Measurements from ENCODE around the gene NECAB3.
A peak's percentile ranks its signal among the peaks of the same experiment; 100 is the strongest.
"Not testable (repeated sequence)": the region's sequence is repeated elsewhere in the genome, so short reads cannot be mapped to it uniquely, and the experiment has no call there.

NECAB3 gene, protein sequence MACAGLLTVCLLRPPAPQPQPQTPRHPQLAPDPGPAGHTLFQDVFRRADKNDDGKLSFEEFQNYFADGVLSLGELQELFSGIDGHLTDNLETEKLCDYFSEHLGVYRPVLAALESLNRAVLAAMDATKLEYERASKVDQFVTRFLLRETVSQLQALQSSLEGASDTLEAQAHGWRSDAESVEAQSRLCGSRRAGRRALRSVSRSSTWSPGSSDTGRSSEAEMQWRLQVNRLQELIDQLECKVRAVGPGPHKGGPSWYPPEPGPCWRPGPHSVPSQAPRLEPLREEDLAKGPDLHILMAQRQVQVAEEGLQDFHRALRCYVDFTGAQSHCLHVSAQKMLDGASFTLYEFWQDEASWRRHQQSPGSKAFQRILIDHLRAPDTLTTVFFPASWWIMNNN
- total RNA-seq, result 16.8 to 32.4 (median 24.0) reads per million in 4 experiments

DNA sequence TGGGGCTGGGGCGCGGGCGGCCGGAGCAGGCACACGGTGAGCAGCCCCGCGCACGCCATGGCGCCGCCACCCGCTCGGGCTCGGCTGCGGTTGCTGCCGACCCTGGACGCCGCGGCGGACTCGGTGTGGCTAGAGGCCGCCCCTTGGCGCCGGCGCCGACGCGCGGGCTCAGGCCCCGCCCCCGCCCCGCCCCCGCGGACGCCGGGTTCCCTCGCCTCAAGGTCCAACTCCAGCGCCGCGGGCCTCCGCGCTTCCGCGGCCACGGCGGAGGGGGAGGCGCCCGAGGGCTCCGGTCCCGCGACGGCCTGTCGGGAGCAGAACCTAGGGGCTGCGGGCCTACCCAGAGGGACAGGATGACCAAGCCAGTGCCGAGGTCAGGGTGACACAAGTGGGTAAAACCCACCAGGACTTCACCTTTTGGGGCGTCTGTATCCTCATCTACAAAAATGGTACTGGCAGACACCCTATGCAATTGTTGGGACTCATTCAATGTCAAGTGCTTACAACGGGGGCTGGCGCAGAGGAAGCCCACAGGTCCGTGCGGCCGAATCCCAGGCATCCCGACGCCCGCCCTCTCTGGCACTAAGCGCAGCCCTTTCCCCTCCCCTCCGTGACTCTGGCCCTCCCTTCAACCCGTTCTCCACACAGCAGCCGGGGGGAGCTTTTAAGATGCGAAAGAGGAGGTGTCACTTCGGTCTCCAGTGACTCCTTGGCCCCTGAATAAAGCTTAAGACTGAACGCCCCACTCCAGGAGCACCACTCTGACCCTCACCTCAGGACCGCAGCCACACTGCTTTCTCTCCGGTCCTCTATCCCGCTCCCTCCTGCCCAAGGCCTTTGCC is at the start of gene NECAB3:
NECAB3 (minus strand) TSS at position 135 of the 842 bp plus-strand sequence; CDS start at position 59, 76 bp downstream.
- DNase-seq, result peak; percentile 24

DNA sequence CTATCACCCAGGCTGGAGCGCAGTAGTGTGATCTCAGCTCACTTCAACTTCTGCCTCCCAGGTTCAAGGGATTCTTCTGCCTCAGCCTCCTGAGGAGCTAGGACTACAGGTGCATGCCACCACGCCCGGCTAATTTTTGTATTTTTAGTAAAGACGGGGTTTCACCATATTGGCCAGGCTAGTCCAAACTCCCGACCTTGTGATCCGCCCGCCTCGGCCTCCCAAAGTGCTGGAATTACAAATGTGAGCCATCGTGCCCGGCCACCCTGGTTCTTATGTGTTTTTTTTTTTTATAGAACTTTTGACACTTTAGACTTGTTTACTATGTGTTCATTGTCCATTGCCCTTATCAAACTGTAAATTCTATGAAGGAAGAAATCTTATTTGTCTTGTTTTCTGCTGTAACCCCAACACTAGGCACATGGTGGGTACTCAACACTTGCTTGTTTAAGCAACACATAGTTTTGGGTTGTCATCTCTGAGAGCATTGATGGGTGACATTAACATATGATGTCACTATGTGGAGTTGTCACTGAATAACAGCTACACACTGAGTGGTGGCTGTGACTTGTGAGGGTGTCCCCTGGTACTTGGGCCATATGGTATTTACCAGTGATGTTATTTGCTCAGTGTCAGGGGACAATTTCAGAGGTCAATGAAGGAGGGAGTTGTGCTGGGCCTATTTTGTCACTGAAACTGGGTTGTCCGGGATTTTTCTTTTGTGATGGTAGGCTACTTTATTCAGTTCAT is 47.3 kb upstream of the NECAB3 start:
- DNase-seq, result no peak

DNA sequence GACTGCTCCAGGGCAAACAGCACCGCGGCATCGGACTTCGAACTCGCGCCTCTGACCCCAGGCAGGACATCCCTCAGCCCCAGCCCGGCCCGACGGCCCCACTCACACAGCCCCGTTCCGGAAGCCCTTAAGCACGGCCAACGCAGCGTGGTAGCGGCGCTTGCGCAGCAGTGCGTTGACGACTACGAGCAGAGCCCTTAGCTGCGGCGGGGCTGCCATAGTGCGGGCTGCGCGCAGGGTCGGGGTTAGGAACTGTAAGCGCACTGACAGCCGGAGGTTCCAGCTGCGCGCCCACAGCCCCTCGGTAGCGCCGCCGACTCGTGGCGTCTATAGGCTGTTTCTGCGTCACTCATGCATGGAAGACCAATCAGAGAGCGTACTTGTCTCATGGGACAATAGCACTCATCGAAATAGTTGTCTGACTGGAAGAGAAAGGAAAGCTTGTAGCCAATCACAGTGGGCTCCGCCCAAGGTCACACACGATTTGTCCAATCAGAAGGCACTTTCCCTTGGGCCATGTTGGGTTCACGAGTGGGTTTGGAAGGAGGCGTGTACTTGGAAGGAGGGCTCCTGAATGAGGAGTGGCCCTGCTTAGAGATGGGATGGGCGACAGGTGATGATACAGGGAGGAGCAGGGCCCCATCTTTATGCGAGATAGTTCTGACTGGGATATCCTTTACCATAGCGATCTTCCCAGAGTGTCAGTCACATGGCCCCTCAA is 45.9 kb upstream of the NECAB3 start, which contains the start of gene PXMP4:
PXMP4 (minus strand) TSS at position 322 of the 721 bp plus-strand sequence; CDS start at position 219, 103 bp downstream.
- peak; percentile 84 for DNase-seq

DNA sequence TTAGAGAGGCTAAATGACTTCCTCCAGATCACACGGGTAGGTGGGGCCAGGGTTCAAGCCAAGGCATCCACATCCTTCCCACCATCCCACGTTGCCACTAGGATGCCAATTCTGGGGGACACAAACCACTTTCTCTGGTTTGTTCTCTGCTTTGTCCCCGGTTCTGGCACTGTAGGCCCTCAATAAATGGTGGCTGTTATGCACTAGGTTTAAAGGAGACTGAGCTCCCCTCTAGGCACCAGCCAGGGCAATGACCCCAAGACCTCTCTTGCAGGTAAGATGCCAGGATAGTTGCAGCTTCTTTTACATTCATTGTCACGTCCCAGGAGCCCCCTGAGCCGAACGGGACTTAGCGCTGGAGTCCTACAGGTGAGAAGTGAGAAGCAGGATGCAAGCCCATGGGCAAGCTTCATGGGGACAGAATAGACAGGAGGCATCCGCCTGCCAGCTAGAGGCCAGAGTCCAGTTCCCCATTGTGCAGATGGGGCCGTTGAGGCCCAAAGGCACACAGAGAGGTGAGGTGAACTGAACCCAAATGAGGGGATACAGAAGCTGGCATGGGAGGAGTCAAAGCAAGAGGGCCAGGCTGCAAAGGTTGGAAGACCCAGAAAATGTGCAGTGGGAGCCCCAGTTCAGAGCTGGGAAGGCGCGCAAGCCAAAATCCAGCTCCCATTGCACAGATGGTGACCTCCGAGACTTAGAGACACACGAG is 45.2 kb upstream of the NECAB3 start:
- DNase-seq, result no peak

DNA sequence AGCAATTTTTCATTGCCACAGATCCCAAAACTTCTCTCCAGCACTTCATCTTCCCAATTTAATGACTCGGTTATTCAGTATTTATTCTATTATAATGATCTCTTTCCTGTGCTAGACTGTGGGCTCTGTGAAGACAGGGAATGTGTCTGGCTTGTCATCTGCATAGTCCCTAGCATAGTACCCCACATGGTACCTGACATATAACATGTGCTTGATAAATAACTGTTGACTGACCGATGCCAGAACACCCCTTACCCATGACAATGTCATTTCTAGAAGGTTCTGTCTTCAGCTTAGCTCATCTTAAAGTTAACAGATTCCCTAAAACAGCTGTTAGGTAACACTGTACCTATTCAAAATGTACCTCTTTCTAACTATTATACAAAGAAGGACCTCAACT is 42.3 kb upstream of the NECAB3 start:
- no peak for DNase-seq

DNA sequence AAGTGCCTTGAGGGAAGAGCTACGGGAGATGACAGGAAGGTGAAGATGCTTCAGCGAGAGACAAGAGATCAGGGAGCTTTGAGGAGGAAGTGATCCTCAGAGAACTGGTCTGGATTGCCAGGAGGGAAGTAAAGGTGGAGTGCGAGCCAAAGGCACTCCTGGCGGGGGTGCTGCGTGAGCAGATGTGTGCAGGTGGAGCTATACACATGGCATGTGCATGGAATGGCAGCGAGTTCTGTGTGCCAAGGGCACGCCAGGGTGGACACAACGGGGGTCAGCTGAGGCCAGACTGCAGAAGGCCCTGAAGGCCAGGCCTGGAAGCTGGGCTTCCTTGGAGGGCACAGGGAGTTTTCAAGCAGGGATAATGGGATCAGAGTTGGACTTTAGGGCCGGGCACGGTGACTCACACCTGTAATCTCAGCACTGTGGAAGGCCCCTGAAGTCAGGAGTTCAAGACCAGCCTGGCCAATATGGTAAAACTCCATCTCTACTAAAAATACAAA is 39.7 kb upstream of the NECAB3 start:
- no peak for DNase-seq

DNA sequence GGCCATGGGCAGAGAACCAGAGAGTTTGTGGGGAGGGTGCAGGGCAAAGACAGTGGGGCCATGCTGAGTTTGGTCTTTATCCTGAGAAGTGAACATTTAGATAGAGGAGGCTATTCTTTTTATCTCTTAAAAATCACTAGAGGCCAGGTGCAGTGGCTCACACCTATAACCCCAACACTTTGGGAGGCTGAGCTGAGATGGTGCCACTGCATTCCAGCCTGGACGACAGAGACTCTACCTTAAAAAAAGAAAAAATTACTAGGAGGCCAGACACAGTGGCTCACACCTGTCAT is 37.2 kb upstream of the NECAB3 start:
- DNase-seq, result no peak

DNA sequence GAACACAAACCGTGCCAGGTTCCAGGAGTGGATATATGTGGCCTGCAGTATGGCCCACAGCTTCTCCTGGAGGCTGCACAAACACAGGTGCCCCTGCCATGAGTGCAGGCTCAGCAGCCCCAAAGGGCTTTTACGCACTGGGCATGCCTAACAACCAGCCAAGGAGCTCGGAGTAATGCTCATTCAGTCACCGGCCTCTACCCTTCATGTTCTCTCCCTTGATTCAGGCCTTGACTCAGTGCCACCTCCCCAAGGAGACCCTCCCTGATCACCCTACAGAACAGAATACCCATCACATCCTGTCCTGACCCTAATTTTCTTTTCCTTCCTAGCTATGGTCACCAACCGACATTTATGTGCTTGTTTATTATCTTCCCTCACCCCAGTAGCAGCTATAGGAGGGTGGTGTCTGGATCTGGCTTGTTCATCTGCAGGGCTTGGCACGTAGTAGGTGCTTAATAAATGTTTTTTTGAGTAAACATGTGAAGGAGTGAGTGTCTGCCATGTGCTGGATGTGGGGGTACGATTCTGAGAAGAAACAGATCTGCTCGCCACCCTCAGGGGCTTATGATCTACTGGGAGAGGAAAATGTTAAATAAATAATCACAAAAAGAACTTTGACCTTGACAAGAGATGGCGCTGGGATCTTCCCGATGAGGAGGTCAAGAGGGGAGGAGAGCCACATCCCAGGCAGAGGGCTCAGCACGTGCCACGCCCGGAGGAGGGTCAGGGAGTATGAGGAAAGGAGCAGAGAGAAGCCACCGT is 36.6 kb upstream of the NECAB3 start:
- DNase-seq, result no peak

DNA sequence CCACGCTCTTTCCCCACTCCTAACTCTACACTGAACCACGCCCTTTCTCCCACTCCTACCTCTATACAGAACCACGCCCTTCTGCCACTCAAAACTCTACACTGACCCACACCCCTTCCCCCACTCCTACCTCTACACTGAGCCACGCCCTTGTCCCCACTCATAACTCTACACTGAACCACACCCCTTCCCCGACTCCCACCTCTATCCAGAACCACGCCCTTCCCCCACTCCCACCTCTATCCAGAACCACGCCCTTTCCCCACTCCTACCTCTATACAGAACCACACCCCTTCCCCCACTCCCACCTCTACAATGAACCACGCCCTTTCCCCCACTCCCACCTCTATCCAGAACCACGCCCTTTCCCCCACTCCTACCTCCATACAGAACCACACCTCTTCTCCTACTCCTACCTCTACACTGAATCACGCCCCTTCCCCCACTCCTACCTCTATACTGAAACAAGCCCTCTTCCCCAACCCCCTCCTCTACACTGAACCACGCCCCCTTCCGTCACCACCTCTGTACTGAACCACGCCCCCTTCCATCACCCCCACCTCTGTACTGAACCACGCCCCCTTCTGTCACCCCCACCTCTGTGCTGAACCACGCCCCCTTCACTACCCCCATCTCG is 35.8 kb upstream of the NECAB3 start:
- no peak for DNase-seq

DNA sequence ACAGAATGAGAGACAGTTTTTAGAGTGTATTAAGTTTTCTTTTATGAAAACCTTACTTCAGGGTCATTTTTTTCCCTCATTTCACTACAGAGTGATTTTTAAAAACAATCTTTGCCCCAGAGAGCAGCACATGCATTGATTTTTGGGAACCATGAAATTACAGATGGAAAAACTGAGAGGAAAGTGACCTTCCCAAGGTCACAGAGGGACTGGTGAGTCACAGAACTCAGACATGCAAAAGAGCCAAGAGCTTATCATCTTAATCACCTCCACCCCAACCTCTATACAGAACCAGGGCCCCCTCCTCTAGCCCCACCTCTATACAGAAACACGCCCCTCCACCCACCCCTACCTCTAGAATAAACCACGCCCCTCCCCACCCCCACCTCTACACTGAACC is 35.2 kb upstream of the NECAB3 start:
- no peak for DNase-seq

DNA sequence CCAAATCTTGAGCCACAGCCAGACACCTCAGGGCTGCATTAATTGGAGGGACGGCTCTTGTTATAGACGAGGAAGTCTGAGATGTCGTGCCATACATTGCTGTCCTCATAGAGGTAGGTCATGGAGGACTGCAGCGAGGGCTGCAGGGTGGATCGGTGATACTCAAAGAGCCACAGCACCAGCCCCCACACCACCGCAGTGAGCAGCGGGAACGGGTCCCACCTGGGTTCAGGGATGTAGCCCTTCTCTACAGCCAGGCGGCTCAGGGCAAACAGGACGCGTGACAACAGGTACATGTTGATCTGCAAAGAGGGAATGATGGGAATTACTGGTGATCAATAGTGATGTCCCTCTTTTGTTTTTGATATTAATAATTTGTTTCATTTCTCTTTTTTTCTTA is 33.4 kb upstream of the NECAB3 start:
- DNase-seq, result no peak

DNA sequence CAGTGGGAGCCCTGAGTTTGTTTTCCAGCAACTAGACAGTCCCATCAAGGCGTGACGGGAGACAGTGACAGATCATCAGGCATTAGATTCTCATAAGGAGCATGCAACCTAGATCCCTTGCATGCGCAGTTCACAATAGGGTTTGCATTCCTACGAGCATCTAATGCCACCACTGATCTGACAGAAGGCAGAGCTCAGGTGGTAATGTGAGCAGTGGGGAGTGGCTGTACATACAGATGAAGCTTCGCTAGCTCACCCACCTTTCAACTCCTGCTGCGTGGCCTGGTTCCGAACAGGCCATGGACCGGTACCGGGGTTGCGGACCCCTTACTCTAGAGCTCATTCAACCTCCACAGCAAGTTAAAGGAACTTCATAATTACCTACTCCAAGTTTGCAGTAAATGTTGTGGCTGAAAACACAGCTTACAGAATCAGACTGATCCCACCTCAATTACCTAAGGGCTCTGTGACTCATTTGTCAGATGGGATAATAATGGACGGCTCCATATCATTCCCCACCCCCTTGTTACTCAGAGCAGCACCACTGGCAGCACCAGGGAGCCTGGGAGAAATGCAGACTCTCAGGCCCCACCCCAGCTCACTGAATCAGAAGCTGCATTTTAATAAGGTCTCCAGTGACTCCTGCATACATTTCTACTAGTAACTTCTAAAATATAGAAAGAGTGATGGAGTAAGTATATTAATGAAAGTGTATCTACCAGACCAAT is 30.1 kb upstream of the NECAB3 start:
- no peak for DNase-seq

DNA sequence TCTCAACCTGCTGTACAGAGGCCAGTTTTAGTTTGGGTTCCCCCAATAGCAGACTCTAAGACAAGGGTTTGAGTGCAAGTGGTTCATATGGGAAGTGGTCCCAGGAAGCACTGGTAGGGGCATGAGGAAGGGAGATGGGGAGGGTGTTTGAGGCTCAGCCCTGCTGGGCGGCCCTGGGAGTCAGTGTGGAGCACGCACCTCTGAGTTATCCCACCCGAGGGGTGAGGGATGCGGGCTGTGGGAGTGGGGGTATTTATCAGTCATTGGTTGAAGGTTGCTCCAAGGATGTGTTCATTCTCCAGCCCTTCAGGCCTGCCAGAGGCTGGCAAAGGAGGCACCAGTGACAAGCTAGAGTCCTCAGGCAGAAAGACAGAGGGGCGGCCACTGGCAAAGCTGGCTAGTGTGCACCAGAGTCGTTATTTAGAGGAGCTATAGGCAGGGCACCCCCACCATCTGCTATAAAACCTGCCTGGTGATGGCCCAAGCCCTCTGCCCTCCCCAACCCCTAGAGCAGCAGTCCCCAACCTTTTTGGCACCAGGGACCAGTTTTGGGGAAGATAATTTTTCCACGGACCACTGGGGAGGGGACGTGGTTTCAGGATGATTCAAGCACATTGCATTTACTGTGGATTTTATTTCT is 29.4 kb upstream of the NECAB3 start:
- no peak for DNase-seq

DNA sequence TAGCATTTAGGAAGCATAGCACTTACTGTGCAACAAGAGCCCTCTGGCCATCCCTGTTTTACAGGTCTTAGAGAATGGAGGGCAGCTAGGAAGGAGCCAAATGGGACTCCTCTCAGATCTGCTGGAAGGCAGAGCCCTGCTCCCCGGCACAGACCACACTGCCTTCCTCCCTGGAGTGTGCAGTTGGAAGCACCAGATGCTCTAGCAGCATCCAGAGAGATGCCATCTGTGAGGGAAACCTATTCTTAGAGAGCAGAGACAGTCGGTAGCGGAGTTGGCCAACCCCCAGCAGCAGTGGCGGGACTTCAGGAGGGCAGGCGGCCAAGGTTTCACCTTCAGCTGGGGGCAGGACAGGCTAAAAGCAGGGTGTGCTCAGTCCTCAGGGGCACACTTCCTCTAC is 28.6 kb upstream of the NECAB3 start:
- DNase-seq, result no peak

DNA sequence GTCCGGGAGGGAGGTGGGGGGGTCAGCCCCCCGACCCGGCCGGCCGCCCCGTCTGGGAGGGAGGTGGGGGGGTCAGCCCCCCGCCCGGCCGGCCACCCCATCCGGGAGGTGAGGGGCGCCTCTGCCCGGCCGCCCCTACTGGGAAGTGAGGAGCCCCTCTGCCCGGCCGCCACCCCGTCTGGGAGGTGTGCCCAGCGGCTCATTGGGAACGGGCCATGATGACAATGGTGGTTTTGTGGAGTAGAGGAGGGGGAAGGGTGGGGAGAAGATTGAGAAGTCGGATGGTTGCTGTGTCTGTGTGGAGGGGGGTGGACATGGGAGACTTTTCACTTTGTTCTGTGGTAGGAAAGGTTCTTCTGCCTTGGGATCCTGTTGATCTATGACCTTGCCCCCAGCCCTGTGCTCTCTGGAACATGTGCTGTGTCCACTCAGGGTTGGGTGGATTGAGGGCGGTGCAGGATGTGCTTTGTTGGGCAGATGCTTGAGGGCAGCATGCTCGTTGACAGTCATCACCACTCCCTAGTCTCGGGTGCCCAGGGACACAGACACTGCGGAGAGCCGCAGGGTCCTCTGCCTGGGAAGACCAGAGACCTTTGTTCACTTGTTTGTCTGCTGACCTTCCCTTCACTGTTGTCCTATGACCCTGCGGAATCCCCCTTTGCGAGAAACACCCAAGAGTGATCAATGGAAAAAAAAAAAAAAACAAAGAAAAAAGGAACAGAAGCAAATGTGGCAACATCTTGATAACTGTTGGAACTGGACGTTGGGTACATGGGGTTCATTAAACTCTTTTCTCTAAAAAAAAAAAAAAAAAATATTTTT is 27.6 kb upstream of the NECAB3 start:
- DNase-seq, result no peak

DNA sequence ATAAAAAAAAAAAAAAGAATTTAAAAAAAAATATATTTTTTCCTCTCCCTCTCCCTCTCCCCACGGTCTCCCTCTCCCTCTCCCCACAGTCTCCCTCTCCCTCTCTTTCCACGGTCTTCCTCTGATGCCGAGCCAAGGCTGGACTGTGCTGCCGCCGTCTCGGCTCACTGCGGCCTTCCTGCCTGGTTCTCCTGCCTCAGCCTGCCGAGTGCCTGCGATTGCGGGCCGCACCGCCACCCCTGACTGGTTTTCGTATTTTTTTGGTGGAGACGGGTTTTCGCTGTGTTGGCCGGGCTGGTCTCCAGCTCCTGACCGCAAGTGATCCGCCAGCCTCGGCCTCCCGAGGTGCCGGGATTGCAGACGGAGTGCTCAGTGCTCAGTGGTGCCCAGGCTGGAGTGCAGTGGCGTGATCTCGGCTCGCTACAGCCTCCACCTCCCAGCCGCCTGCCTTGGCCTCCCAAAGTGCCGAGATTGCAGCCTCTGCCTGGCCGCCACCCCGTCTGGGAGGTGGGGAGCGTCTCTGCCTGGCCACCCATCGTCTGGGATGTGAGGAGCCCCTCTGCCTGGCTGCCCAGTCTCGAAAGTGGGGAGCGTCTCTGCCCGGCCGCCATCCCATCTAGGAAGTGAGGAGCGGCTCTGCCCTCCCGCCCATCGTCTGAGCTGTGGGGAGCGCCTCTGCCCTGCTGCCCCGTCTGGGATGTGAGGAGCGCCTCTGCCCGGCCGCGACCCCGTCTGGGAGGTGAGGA is 26.6 kb upstream of the NECAB3 start:
- not testable (repeated sequence) for DNase-seq

DNA sequence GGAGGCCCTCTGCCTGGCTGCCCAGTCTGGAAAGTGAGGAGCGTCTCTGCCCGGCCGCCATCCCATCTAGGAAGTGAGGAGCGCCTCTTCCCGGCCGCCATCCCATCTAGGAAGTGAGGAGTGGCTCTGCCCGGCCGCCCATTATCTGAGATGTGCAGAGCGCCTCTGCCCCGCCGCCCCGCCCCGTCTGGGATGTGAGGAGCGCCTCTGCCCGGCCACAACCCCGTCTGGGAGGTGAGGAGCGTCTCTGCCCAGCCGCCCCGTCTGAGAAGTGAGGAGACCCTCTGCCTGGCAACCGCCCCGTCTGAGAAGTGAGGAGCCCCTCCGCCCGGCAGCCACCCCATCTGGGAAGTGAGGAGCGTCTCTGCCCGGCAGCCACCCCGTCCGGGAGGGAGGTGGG is 24.7 kb upstream of the NECAB3 start:
- not testable (repeated sequence) for DNase-seq

Measured in effector CD8-positive, alpha-beta T cell (primary cell).